ENCODE data around the gene SIT1. TPM values are rescaled to one million over a fixed set of nuclear protein-coding genes. Genes with fewer than 3 reads are reported as not detected.
"Not testable (repeated sequence)": the region's sequence is repeated elsewhere in the genome, so short reads cannot be mapped to it uniquely, and the experiment has no call there.

SIT1 gene
- total RNA-seq, 1 experiment from 2014 or later = not detected

GRCh38 chr9:35660966-35661415, 10.3 kb upstream of the SIT1 start:
- DNase-seq (ENCODE audit: low read depth) = no peak

GRCh38 chr9:35659340-35659739, 8.6 kb upstream of the SIT1 start:
- DNase-seq (ENCODE audit: low read depth) = peak; percentile 81

GRCh38 chr9:35658968-35659220, 8.2 kb upstream of the SIT1 start:
- DNase-seq (ENCODE audit: low read depth) = peak; percentile 78

GRCh38 chr9:35658137-35658967, 7.6 kb upstream of the SIT1 start, which contains the start of gene CCDC107:
Gene CCDC107, plus strand, starts transcription at chr9:35658292. Its CDS starts 88 bp downstream, at chr9:35658380.
- peak; percentile 94 for DNase-seq (ENCODE audit: low read depth)

GRCh38 chr9:35657546-35658136, 6.9 kb upstream of the SIT1 start, which contains the start of gene RMRP:
Gene RMRP, minus strand, starts transcription at chr9:35658019.
- peak; percentile 100 for DNase-seq (ENCODE audit: low read depth)

GRCh38 chr9:35656831-35657545, 6.3 kb upstream of the SIT1 start:
- no peak for DNase-seq (ENCODE audit: low read depth)

- no peak for DNase-seq (ENCODE audit: low read depth)
Observed at GRCh38 chr9:35656348-35656747, 5.6 kb upstream of the SIT1 start.

- DNase-seq (ENCODE audit: low read depth) = no peak
Observed at GRCh38 chr9:35653611-35654010, 2.9 kb upstream of the SIT1 start.

GRCh38 chr9:35652829-35653209, 2.1 kb upstream of the SIT1 start:
- DNase-seq (ENCODE audit: low read depth) = no peak

- no peak for DNase-seq (ENCODE audit: low read depth)
Observed at GRCh38 chr9:35651956-35652828, 1.5 kb upstream of the SIT1 start.

GRCh38 chr9:35649431-35650340, 1.0 kb downstream of the SIT1 start:
- DNase-seq (ENCODE audit: low read depth) = no peak

- DNase-seq (ENCODE audit: low read depth) = peak; percentile 96
Observed at GRCh38 chr9:35646533-35647265, 4.0 kb downstream of the SIT1 start.

- no peak for DNase-seq (ENCODE audit: low read depth)
Observed at GRCh38 chr9:35646153-35646532, 4.6 kb downstream of the SIT1 start.

- not testable (repeated sequence) for DNase-seq (ENCODE audit: low read depth)
Observed at GRCh38 chr9:35645736-35646135, 5.0 kb downstream of the SIT1 start.

GRCh38 chr9:35643046-35643445, 7.7 kb downstream of the SIT1 start:
- DNase-seq (ENCODE audit: low read depth) = no peak

- DNase-seq (ENCODE audit: low read depth) = not testable (repeated sequence)
Observed at GRCh38 chr9:35641478-35641877, 9.3 kb downstream of the SIT1 start.

- not testable (repeated sequence) for DNase-seq (ENCODE audit: low read depth)
Observed at GRCh38 chr9:35640431-35640830, 10.3 kb downstream of the SIT1 start.

- no peak for DNase-seq (ENCODE audit: low read depth)
Observed at GRCh38 chr9:35639631-35640030, 11.1 kb downstream of the SIT1 start.

GRCh38 chr9:35639225-35639624, 11.5 kb downstream of the SIT1 start:
- DNase-seq (ENCODE audit: low read depth) = not testable (repeated sequence)

GRCh38 chr9:35638751-35639150, 12.0 kb downstream of the SIT1 start:
- not testable (repeated sequence) for DNase-seq (ENCODE audit: low read depth)
